ENCODE results near the gene SPACA7. TPM values are rescaled to one million over a fixed set of nuclear protein-coding genes. Genes with fewer than 3 reads are reported as not detected.

The SPACA7 gene
- total and polyA plus RNA-seq, 9 of the 15 experiments (the other 6 are each of a cell fraction or from before 2014, with no cell fraction given) = not detected

- TF ChIP-seq C11orf30 (IDR thresholded peaks at IDR 0.05; ENCODE audit: low read depth) (no peak), IRF9 (tag; IDR thresholded peaks at IDR 0.05) (no peak), FOXK2 (conservative IDR thresholded peaks at IDR 0.05 in 1 of 2, IDR thresholded peaks at IDR 0.05 in 1 of 2; ENCODE audit: low read depth in 2 of 2) (no peak), E2F8 (IDR thresholded peaks at IDR 0.05; ENCODE audit: low read depth, partially characterized antibody) (no peak), MBD2 (IDR thresholded peaks at IDR 0.05; ENCODE audit: borderline replicate concordance, low read depth) (no peak), HMGN3 (IDR thresholded peaks at IDR 0.05; ENCODE audit: borderline replicate concordance, extremely low read depth, insufficient read length, low read depth, low read length) (no peak)
- TF ChIP-seq, protein P1, sequence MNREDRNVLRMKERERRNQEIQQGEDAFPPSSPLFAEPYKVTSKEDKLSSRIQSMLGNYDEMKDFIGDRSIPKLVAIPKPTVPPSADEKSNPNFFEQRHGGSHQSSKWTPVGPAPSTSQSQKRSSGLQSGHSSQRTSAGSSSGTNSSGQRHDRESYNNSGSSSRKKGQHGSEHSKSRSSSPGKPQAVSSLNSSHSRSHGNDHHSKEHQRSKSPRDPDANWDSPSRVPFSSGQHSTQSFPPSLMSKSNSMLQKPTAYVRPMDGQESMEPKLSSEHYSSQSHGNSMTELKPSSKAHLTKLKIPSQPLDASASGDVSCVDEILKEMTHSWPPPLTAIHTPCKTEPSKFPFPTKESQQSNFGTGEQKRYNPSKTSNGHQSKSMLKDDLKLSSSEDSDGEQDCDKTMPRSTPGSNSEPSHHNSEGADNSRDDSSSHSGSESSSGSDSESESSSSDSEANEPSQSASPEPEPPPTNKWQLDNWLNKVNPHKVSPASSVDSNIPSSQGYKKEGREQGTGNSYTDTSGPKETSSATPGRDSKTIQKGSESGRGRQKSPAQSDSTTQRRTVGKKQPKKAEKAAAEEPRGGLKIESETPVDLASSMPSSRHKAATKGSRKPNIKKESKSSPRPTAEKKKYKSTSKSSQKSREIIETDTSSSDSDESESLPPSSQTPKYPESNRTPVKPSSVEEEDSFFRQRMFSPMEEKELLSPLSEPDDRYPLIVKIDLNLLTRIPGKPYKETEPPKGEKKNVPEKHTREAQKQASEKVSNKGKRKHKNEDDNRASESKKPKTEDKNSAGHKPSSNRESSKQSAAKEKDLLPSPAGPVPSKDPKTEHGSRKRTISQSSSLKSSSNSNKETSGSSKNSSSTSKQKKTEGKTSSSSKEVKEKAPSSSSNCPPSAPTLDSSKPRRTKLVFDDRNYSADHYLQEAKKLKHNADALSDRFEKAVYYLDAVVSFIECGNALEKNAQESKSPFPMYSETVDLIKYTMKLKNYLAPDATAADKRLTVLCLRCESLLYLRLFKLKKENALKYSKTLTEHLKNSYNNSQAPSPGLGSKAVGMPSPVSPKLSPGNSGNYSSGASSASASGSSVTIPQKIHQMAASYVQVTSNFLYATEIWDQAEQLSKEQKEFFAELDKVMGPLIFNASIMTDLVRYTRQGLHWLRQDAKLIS (CRISPR knock-in tag; IDR thresholded peaks at IDR 0.05) = no peak
Observed at GRCh38 chr13:112474869-112475268, 98.7 kb downstream of the SPACA7 start (continued).

Measured in K562 (cell line).